Ramos (cell line): ENCODE measurements around the gene DDX47.
"Not testable (repeated sequence)": the region's sequence is repeated elsewhere in the genome, so short reads cannot be mapped to it uniquely, and the experiment has no call there.

Experiments
- in situ Hi-C: fragments of 300-500 bp; cut with MboI; formaldehyde crosslinking; loops from one replicate; pipeline ENCODE4 v1.14.3; 2022; ENCODE audit warnings: low sequenced_read_pairs; ENCODE audit not compliant: unreplicated experiment

DDX47 gene

GRCh38 chr12:12796928-12797793 is 16.0 kb upstream of the DDX47 start:
- in situ Hi-C loops, result no loop called here

- in situ Hi-C loops, result no loop called here
Measured at GRCh38 chr12:12797794-12798152, 15.4 kb upstream of the DDX47 start.

GRCh38 chr12:12798480-12798879 is 14.7 kb upstream of the DDX47 start:
- in situ Hi-C loops, result no loop called here

GRCh38 chr12:12799163-12799920 is 13.8 kb upstream of the DDX47 start:
- in situ Hi-C loops, result no loop called here

GRCh38 chr12:12800406-12801180 is 12.6 kb upstream of the DDX47 start:
- in situ Hi-C loops, result no loop called here

- in situ Hi-C loops, result not testable (repeated sequence)
Measured at GRCh38 chr12:12801656-12802055, 11.5 kb upstream of the DDX47 start.

GRCh38 chr12:12803186-12803585 is 10.0 kb upstream of the DDX47 start:
- in situ Hi-C loops, result no loop called here

- in situ Hi-C loops, result no loop called here
Measured at GRCh38 chr12:12804011-12804410, 9.1 kb upstream of the DDX47 start.

- in situ Hi-C loops, result no loop called here
Measured at GRCh38 chr12:12804432-12804886, 8.7 kb upstream of the DDX47 start.

- in situ Hi-C loops, result no loop called here
Measured at GRCh38 chr12:12806784-12807516, 6.2 kb upstream of the DDX47 start.

- in situ Hi-C loops, result not testable (repeated sequence)
Measured at GRCh38 chr12:12807517-12807903, 5.6 kb upstream of the DDX47 start.

GRCh38 chr12:12807970-12808702 is 5.0 kb upstream of the DDX47 start:
- in situ Hi-C loops, result no loop called here

GRCh38 chr12:12810553-12811021 is 2.6 kb upstream of the DDX47 start:
- in situ Hi-C loops, result no loop called here

GRCh38 chr12:12811343-12811742 is 1.8 kb upstream of the DDX47 start:
- in situ Hi-C loops, result no loop called here

GRCh38 chr12:12812174-12812573 is 972 bp upstream of the DDX47 start:
- in situ Hi-C loops, result no loop called here

- in situ Hi-C loops, result no loop called here
Measured at GRCh38 chr12:12812618-12813119, 477 bp upstream of the DDX47 start.

GRCh38 chr12:12817616-12818015 is 4.5 kb downstream of the DDX47 start:
- in situ Hi-C loops, result no loop called here

GRCh38 chr12:12818701-12819100 is 5.6 kb downstream of the DDX47 start:
- in situ Hi-C loops, result no loop called here

- in situ Hi-C loops, result no loop called here
Measured at GRCh38 chr12:12819221-12819620, 6.1 kb downstream of the DDX47 start.
